Activated T-helper 1 cell treated with anti-CD3 and anti-CD28 coated beads, Interleukin-12 subunit alpha, Interleukin-12 subunit beta, Interleukin-2, Interleukin-4 antibody, amounts not matched to agents 30 ng/mL and 10 ng/mL and 1 ng/mL, durations not matched to agents 14 hours and 24 hours and 36 hours (primary cell): ENCODE results near the gene STIM2. TPM values are rescaled to one million over a fixed set of nuclear protein-coding genes. Genes with fewer than 3 reads are reported as not detected.

ENCODE experiments used
- DNase-seq: peaks from one replicate; pipeline ENCODE4 v3.0.0; 2021; ENCODE audit warnings: low spot score
- H3K27ac Mint-ChIP-seq: one replicate; pipeline ENCODE4 v1.8.0; 2021; ENCODE audit warnings: mild to moderate bottlenecking, mixed read lengths
- H3K27me3 Mint-ChIP-seq: one replicate; pipeline ENCODE4 v1.8.0; 2022; ENCODE audit warnings: mild to moderate bottlenecking, moderate library complexity, mixed read lengths; ENCODE audit not compliant: insufficient read depth
- H3K36me3 Mint-ChIP-seq: one replicate; pipeline ENCODE4 v1.8.0; 2021; ENCODE audit warnings: low read depth, mixed read lengths
- H3K4me1 Mint-ChIP-seq: one replicate; pipeline ENCODE4 v1.8.0; 2021; ENCODE audit warnings: low read depth, mixed read lengths
- H3K4me3 Mint-ChIP-seq: one replicate; pipeline ENCODE4 v1.8.0; 2021; ENCODE audit warnings: mild to moderate bottlenecking, moderate library complexity, mixed read lengths
- H3K9me3 Mint-ChIP-seq: one replicate; pipeline ENCODE4 v1.8.0; 2021; ENCODE audit warnings: mixed read lengths
- intact Hi-C: fragments of 100-400 bp; cut with micrococcal nuclease; formaldehyde crosslinking; loops from one replicate; pipeline ENCODE4 v1.15.1; 2024
- total RNA-seq: library from RNA; stranded (reverse); gene quantifications from 2 replicates; pipeline ENCODE4 v1.2.3, GENCODE V29; 2022

The STIM2 gene
- total RNA-seq, 1 donor from 2014 or later, result 54.1 TPM

DNA sequence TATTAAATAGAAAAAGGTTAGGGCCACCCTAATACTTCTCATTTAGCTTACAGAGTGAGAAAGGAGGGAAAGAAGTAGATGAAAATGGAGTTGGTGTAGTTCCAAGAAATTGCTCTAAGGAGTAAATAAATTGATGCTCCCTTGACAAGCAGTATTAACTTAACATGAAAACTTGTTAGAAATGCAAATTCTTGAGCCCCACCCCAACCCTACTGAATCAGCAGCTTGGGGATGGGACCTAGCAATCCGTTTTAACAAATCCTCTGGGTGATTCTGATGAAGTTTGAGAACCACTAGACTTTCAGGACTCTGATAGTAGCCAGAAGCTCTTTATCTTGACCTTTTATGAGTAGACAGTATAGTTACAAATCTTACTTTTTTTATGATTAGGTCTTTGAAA lies 74.8 kb downstream of the STIM2 start:
- DNase-seq, result no peak
- Mint-ChIP-seq H3K9me3 (no peaks in the 10 kb centered on the region), H3K4me3 (no peak overlapping the region), H3K4me1 (peaks cover 18% of the 10 kb centered on the region), H3K36me3 (peaks cover 4% of the 10 kb centered on the region), H3K27me3 (no peaks in the 10 kb centered on the region), H3K27ac (no peak overlapping the region)
- intact Hi-C loops, result no loop called here

DNA sequence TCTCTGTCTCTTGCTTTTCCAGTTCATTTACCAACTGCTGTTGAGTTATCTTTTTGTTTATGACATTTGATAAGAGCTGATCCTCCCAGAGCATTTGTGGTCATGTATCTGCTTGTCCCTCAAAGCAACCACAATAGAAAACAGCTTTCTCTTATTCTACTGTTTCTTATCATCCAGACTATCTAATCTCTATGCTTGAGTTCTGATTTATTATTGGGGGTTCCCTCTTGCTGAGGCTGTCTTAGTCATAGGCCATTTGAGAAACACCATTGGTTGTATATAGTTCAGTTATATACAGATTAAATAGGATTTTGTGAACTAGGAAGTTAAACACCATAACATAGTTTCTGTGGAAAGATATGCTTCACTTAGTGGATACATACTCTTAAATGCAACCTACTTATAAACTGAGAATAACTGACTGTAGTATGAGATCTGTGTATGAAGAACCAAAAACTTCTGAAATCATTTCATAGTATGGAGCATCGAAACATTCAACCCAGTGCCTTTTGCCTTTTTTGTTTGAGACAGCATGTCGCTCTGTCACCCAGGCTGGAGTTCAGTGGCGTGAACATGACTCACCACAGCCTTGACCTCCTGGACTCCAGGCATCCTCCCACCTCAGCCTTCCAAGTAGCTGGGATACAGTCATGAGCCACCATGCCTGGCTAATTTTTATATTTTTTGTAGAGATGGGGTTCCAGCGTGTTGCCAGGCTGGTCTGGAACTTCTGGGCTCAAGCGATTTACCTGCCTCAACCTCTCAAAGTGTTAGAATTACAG lies 75.8 kb downstream of the STIM2 start:
- intact Hi-C loops, result no loop called here
- Mint-ChIP-seq H3K4me1 (peaks cover 18% of the 10 kb centered on the region), H3K9me3 (no peaks in the 10 kb centered on the region), H3K27ac (no peak overlapping the region), H3K27me3 (no peaks in the 10 kb centered on the region), H3K36me3 (peaks cover 4% of the 10 kb centered on the region), H3K4me3 (no peak overlapping the region)
- DNase-seq, result no peak

DNA sequence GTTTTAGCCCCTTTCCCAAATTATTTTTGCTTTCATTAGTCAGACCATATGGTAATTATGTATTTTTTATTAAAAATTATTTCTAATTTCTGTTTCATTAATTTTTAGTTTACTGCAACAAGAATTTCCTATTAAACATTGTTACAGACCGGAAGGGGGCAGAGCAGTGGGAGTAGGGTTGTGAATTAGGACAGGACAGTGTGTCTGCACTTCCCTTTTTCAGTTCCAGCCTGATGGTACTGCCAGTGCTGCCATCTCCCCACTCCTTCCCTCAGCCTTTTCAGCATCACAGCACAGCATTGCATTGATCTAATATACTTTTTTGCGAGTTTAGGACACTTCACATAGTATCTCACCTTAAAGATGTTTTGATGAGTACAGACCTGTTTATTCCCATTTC lies 76.5 kb downstream of the STIM2 start:
- Mint-ChIP-seq H3K27ac (no peak overlapping the region), H3K27me3 (no peaks in the 10 kb centered on the region), H3K4me3 (no peak overlapping the region), H3K4me1 (peaks cover 18% of the 10 kb centered on the region), H3K9me3 (no peaks in the 10 kb centered on the region), H3K36me3 (peaks cover 2% of the 10 kb centered on the region)
- intact Hi-C loops, result no loop called here
- DNase-seq, result no peak

DNA sequence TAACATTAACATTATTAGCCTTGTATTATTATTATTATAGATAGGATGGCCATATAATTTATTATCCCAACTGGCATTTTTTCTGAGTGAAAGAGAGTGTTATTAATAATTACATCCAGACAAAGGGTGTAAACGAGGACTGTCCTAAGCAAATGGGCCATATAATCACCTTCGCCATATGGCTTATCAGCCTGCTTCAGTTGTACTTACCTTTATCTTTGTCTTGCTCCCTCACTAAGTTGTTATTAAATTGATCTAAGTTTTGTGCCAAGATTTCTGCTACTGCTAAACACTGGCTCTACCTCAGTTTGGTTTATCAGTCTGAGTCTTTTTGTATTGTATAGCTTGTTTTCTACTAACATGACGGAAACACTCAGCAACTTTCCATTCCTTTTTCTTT lies 76.9 kb downstream of the STIM2 start:
- H3K27ac Mint-ChIP-seq, result no peak overlapping the region
- H3K9me3 Mint-ChIP-seq, result no peaks in the 10 kb centered on the region
- peaks cover 18% of the 10 kb centered on the region for H3K4me1 Mint-ChIP-seq
- intact Hi-C loops, result no loop called here
- DNase-seq, result no peak
- H3K27me3 Mint-ChIP-seq, result no peaks in the 10 kb centered on the region
- H3K36me3 Mint-ChIP-seq, result peaks cover 2% of the 10 kb centered on the region
- H3K4me3 Mint-ChIP-seq, result no peak overlapping the region

DNA sequence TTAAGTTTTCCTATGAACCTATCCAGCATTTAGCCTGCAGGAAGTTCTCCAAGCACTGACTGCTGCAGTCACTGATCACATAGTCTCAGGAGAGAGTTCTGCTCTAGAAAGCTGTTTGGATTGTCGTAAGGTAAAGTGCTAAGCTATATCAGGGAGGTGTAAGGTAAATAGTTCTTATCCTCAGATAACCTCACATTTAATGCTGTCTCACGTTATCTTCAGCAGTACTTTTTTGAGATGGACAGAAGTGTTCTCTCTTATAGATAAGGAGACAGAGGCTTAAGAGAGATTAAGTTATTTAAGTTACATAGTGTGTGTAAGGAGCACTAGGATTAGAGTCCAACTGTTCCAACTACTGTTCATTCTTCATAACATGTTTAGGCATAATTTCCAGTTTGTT lies 77.9 kb downstream of the STIM2 start:
- Mint-ChIP-seq H3K36me3 (peaks cover 5% of the 10 kb centered on the region), H3K9me3 (no peaks in the 10 kb centered on the region), H3K4me3 (no peak overlapping the region), H3K4me1 (peaks cover 18% of the 10 kb centered on the region), H3K27ac (no peak overlapping the region), H3K27me3 (no peaks in the 10 kb centered on the region)
- intact Hi-C loops, result no loop called here
- DNase-seq, result no peak

DNA sequence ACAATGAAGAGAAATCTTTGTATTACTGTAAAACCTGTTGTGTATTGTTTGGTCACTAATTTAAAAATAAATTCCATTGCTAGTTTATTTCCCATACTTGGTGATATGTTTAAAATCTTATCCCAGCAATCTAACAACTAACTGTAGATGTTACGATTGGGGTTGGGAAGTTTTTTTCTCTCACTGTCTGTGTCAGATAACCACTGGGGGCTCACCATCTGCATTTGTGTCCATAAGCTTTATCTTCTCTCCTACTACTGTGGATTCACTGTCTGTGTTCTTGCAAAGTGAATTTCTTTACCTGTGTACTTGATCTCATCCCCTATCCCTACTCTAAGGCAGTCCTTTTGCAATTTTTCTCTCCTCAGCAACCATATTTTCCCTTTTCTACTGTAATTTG lies 81.3 kb downstream of the STIM2 start:
- no peaks in the 10 kb centered on the region for H3K27me3 Mint-ChIP-seq
- DNase-seq, result no peak
- H3K4me3 Mint-ChIP-seq, result no peak overlapping the region
- H3K9me3 Mint-ChIP-seq, result no peaks in the 10 kb centered on the region
- intact Hi-C loops, result no loop called here
- H3K36me3 Mint-ChIP-seq, result peaks cover 7% of the 10 kb centered on the region
- H3K27ac Mint-ChIP-seq, result no peak overlapping the region
- H3K4me1 Mint-ChIP-seq, result peaks cover 13% of the 10 kb centered on the region

DNA sequence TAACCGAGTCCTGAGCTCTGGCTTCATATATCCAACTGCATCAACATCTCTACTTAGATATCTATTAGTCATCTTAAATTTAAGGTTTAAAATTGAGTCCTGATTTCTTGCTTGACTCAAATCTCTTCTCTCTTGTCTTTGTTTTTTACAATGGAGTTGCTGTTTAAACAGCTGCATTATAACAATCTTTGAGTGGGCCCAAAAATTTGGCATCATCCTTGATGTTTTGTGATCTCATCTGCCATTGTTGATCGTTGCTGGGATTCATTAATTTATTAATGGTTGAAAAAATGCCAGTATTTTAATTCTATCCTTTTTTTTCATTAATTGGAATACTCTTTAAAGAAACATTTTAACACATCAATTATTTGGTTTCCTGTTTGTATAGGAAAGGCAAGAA lies 82.2 kb downstream of the STIM2 start:
- no peak overlapping the region for H3K27ac Mint-ChIP-seq
- no peaks in the 10 kb centered on the region for H3K27me3 Mint-ChIP-seq
- intact Hi-C loops, result no loop called here
- DNase-seq, result no peak
- no peaks in the 10 kb centered on the region for H3K9me3 Mint-ChIP-seq
- peaks cover 7% of the 10 kb centered on the region for H3K36me3 Mint-ChIP-seq
- H3K4me3 Mint-ChIP-seq, result no peak overlapping the region
- H3K4me1 Mint-ChIP-seq, result peaks cover 13% of the 10 kb centered on the region

DNA sequence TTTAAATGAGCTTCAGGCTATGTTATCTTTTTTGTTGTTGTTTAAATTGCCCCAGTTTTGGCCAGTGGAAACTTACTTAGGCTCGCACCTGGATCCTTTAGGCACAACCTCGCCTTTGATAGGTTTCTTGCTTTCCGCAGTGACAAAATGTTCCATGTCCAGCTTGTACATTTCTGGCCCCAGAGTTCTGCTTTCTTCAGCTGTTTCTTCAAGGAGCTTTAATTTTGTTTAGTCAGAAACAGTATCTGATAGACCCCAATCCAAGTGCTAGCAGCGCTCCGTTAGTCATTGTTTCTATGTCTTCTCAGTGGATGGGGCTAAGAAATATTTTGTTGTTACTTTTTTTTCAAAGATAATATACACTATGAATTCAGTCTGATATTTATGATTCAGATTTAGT lies 82.8 kb downstream of the STIM2 start:
- intact Hi-C loops, result no loop called here

DNA sequence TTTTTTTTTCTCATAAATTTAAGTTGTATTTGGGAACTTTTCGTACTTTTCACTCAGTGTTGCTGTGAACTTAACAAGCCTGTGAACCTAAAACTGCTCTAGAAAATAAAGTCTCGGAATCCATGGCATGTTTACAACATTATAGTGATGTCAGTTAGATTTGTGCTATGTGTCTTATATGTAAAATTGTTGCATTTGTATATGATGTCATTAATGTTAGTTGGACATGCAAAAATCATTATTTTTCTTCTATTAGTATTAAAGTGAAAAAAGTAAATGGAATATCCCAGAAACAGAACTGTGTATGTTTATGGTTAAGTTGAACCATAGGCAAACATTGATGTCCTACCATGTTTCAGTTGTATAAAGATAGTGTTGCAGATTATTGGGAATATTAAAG lies 85.2 kb downstream of the STIM2 start:
- H3K4me3 Mint-ChIP-seq, result no peak overlapping the region
- H3K36me3 Mint-ChIP-seq, result peaks cover 11% of the 10 kb centered on the region
- no peaks in the 10 kb centered on the region for H3K9me3 Mint-ChIP-seq
- peaks cover 13% of the 10 kb centered on the region for H3K4me1 Mint-ChIP-seq
- intact Hi-C loops, result no loop called here
- H3K27ac Mint-ChIP-seq, result no peak overlapping the region
- H3K27me3 Mint-ChIP-seq, result no peaks in the 10 kb centered on the region
- no peak for DNase-seq

More for the DNA sequence above, 82.8 kb downstream of the STIM2 start:
- no peak overlapping the region for H3K4me3 Mint-ChIP-seq
- no peak for DNase-seq
- H3K4me1 Mint-ChIP-seq, result peaks cover 13% of the 10 kb centered on the region
- no peaks in the 10 kb centered on the region for H3K27me3 Mint-ChIP-seq
- no peaks in the 10 kb centered on the region for H3K9me3 Mint-ChIP-seq
- peaks cover 7% of the 10 kb centered on the region for H3K36me3 Mint-ChIP-seq
- no peak overlapping the region for H3K27ac Mint-ChIP-seq

DNA sequence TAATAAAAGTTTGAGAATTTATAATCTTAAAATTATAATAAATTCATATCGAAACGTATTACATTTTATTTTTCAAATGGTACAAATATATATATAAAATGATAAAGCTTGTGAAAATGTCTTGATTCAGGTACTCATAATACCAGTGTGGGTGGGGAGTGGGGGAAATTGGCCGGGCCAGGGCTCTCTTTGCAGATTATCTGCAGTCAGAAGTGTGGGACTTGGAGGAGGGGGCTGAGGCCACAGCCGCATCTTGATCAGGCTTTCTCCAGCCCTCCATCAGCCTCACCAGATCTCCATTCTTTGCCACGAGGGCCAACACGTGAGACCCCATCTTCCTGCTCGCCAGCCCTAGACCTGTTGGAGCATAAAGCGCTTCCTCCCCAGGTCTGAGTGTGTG lies 86.7 kb downstream of the STIM2 start:
- peaks cover 3% of the 10 kb centered on the region for H3K9me3 Mint-ChIP-seq
- no peak overlapping the region for H3K27ac Mint-ChIP-seq
- H3K4me3 Mint-ChIP-seq, result no peak overlapping the region
- intact Hi-C loops, result no loop called here
- DNase-seq, result no peak
- H3K27me3 Mint-ChIP-seq, result no peaks in the 10 kb centered on the region
- H3K4me1 Mint-ChIP-seq, result peaks cover 13% of the 10 kb centered on the region
- peaks cover 16% of the 10 kb centered on the region for H3K36me3 Mint-ChIP-seq

DNA sequence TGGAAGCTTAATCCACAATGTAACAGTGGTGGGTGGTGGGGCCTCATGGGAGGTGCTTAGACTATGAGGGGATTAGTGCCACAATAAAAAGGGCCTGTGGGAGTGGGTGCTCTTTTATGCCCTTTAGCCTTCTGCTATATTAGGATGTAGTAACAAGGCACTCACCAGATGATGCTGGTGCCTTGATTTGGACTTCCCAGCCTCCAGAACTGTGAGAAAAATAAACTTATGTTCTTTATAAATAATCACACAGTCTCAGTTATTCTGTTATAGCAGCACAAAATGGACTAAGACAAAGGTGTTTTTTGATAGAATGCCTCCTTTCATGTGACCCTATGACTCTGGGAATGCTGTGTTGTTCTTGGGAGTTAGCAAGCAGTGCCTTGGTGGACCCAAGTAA lies 89.8 kb downstream of the STIM2 start:
- intact Hi-C loops, result no loop called here
- Mint-ChIP-seq H3K4me3 (no peak overlapping the region), H3K36me3 (peaks cover 10% of the 10 kb centered on the region), H3K4me1 (peaks cover 9% of the 10 kb centered on the region), H3K9me3 (peaks cover 3% of the 10 kb centered on the region), H3K27ac (no peak overlapping the region), H3K27me3 (no peaks in the 10 kb centered on the region)
- DNase-seq, result no peak

DNA sequence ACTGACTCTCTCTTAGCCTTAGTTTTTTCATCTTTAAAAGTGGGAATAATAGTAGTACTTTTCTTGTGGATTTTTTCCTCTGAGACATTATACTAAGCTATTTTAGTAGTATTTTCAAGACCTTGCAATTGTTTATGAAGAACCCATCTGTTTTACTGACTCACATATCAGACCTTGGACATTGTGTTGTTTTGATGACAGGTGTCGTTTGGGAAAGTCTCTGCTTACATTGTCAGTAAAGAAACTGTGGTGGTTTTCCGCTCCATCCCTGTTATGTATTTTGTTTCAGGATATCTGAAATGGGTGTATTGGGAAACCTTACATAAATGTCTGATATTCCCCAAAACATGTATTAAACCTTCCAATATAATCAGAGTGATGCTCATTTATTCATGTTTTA lies 92.2 kb downstream of the STIM2 start:
- H3K4me1 Mint-ChIP-seq, result no peaks in the 10 kb centered on the region
- no peak for DNase-seq

DNA sequence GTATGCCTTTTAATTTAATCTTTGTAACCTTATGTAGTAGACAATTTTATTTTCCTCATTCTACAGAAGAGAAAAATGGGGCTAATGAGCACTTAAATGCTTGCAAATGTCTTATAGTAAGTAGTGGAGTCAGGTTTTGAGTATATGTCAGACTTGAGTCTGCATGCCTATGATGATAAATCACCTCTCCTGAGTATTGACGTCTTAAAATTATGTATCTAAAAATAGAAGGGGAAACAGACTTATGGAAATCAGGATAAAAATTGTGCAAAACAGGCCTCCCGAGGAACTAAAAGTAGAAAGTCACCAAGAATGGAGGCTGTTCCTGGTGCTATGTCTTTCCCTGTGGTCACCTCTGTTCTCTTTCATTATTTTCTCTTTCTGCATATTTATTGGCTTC lies 92.7 kb downstream of the STIM2 start:
- Mint-ChIP-seq H3K4me3 (no peak overlapping the region), H3K27ac (no peak overlapping the region), H3K27me3 (no peaks in the 10 kb centered on the region), H3K4me1 (peaks cover 2% of the 10 kb centered on the region), H3K36me3 (peaks cover 12% of the 10 kb centered on the region), H3K9me3 (peaks cover 3% of the 10 kb centered on the region)
- no peak for DNase-seq
- intact Hi-C loops, result no loop called here

More for the DNA sequence above, 92.2 kb downstream of the STIM2 start:
- no peak overlapping the region for H3K4me3 Mint-ChIP-seq
- H3K9me3 Mint-ChIP-seq, result peaks cover 3% of the 10 kb centered on the region
- H3K36me3 Mint-ChIP-seq, result peaks cover 10% of the 10 kb centered on the region
- H3K27me3 Mint-ChIP-seq, result no peaks in the 10 kb centered on the region
- intact Hi-C loops, result no loop called here
- no peak overlapping the region for H3K27ac Mint-ChIP-seq
